KBM-7 (cell line): Measurements from ENCODE around the gene APLF.
"Not testable (repeated sequence)": the region's sequence is repeated elsewhere in the genome, so short reads cannot be mapped to it uniquely, and the experiment has no call there.

Source experiments
- DNase-seq: peaks from one replicate; pipeline ENCODE4 v3.0.0-alpha.2; 2015
- in situ Hi-C: fragments of 300-500 bp; cut with MboI; formaldehyde crosslinking; loops from 2 replicates; pipeline ENCODE4 v1.14.3; 2020; ENCODE audit warnings: low sequenced_read_pairs, low pct_unique_long_range_greater_than_20kb, mixed read lengths

The APLF gene

GRCh38 chr2:68436270-68436669 lies 31.1 kb upstream of the APLF start:
- in situ Hi-C loops, result no loop called here
- DNase-seq, result no peak

GRCh38 chr2:68438455-68439303 lies 28.7 kb upstream of the APLF start:
- DNase-seq, result peak; percentile 42
- in situ Hi-C loops, result no loop called here

- peak; percentile 93 for DNase-seq
- in situ Hi-C loops, result no loop called here
Measured at GRCh38 chr2:68441179-68441993, 26.0 kb upstream of the APLF start.

- in situ Hi-C loops, result no loop called here
- DNase-seq, result no peak
Measured at GRCh38 chr2:68441994-68442322, 25.4 kb upstream of the APLF start.

GRCh38 chr2:68446425-68446824 lies 21.0 kb upstream of the APLF start:
- in situ Hi-C loops, DNase-seq: not testable (repeated sequence)

- no peak for DNase-seq
- in situ Hi-C loops, result no loop called here
Measured at GRCh38 chr2:68447118-68447517, 20.3 kb upstream of the APLF start.

- no peak for DNase-seq
- in situ Hi-C loops, result no loop called here
Measured at GRCh38 chr2:68448671-68449653, 18.4 kb upstream of the APLF start.

GRCh38 chr2:68452158-68452900 lies 15.1 kb upstream of the APLF start:
- in situ Hi-C loops, result no loop called here
- peak; percentile 41 for DNase-seq

- in situ Hi-C loops, result no loop called here
- no peak for DNase-seq
Measured at GRCh38 chr2:68453761-68454360, 13.5 kb upstream of the APLF start.

GRCh38 chr2:68454719-68455118 lies 12.7 kb upstream of the APLF start:
- in situ Hi-C loops, result no loop called here
- no peak for DNase-seq

GRCh38 chr2:68456198-68456597 lies 11.2 kb upstream of the APLF start:
- DNase-seq, result no peak
- in situ Hi-C loops, result no loop called here

GRCh38 chr2:68458981-68459380 lies 8.4 kb upstream of the APLF start:
- in situ Hi-C loops, result no loop called here
- DNase-seq, result no peak

GRCh38 chr2:68463287-68463877 lies 4.0 kb upstream of the APLF start:
- in situ Hi-C loops, result loop anchor here (10.0 kb wide), 1 partner anchor 461 kb away; no protein-coding TSS in a partner anchor
- peak; percentile 78 for DNase-seq

GRCh38 chr2:68464651-68465050 lies 2.7 kb upstream of the APLF start:
- in situ Hi-C loops, result loop anchor here (10.0 kb wide), 1 partner anchor 460 kb away; no protein-coding TSS in a partner anchor
- DNase-seq, result no peak

GRCh38 chr2:68465081-68465916 lies 2.1 kb upstream of the APLF start:
- no peak for DNase-seq
- in situ Hi-C loops, result loop anchor here (10.0 kb wide), 1 partner anchor 460 kb away; no protein-coding TSS in a partner anchor

GRCh38 chr2:68466361-68466777 lies 1.0 kb upstream of the APLF start:
- peak; percentile 63 for DNase-seq
- in situ Hi-C loops, result loop anchor here (10.0 kb wide), 1 partner anchor 458 kb away; no protein-coding TSS in a partner anchor

- in situ Hi-C loops, result loop anchor here (10.0 kb wide), 1 partner anchor 458 kb away; no protein-coding TSS in a partner anchor
- DNase-seq, result no peak
Measured at GRCh38 chr2:68466778-68467076, 658 bp upstream of the APLF start.
